KMS-11 (cell line): ENCODE data around the gene PCYT1A.

Source experiments
- H2AFZ ChIP-seq: fragments of 200-600 bp; sonication (generic); 2 replicates; pipeline ENCODE4 v1.6.1; 2016; ENCODE audit warnings: antibody characterized with exemption, mixed run types, low read depth
- H3K27ac ChIP-seq: fragments of 200-600 bp; sonication (generic); 2 replicates; pipeline ENCODE4 v1.6.1; 2016; ENCODE audit warnings: mild to moderate bottlenecking, mixed run types
- H3K27me3 ChIP-seq: fragments of 200-600 bp; sonication (generic); 2 replicates; pipeline ENCODE4 v1.6.1; 2017; ENCODE audit warnings: mild to moderate bottlenecking, low read depth, mixed run types, moderate library complexity; ENCODE audit not compliant: insufficient read depth
- H3K36me3 ChIP-seq: fragments of 200-600 bp; sonication (generic); 2 replicates; pipeline ENCODE4 v1.6.1; 2017; ENCODE audit warnings: mild to moderate bottlenecking, mixed run types; ENCODE audit not compliant: insufficient read depth
- H3K4me1 ChIP-seq: fragments of 200-600 bp; sonication (generic); 2 replicates; pipeline ENCODE4 v1.6.1; 2016; ENCODE audit warnings: mild to moderate bottlenecking, low read depth, mixed run types; ENCODE audit not compliant: poor library complexity, severe bottlenecking
- H3K4me2 ChIP-seq: fragments of 200-600 bp; sonication (generic); 2 replicates; pipeline ENCODE4 v1.7.0; 2016; ENCODE audit warnings: mild to moderate bottlenecking, mixed run types
- H3K4me3 ChIP-seq: fragments of 200-600 bp; sonication (generic); IDR thresholded peaks from 2 replicates; pipeline ENCODE4 v1.6.1; 2017; ENCODE audit warnings: low read depth, low read length, mixed read lengths; ENCODE audit not compliant: insufficient read depth
- H3K79me2 ChIP-seq: fragments of 200-600 bp; sonication (generic); 2 replicates; pipeline ENCODE4 v1.6.1; 2016; ENCODE audit warnings: low read depth, mixed run types; ENCODE audit not compliant: insufficient read depth
- H3K9ac ChIP-seq: fragments of 200-600 bp; sonication (generic); 2 replicates; pipeline ENCODE4 v1.6.1; 2016; ENCODE audit warnings: mild to moderate bottlenecking, mixed run types
- H4K20me1 ChIP-seq: fragments of 200-600 bp; sonication (generic); 2 replicates; pipeline ENCODE4 v1.6.1; 2016; ENCODE audit warnings: mild to moderate bottlenecking, mixed run types; ENCODE audit not compliant: insufficient read depth
- CTCF ChIP-seq: fragments of 200-600 bp; sonication (generic); conservative IDR thresholded peaks from 2 replicates; pipeline ENCODE4 v1.6.1; 2017; ENCODE audit warnings: low read depth, mild to moderate bottlenecking, antibody characterized with exemption, low read length, moderate library complexity, mixed read lengths

PCYT1A gene

GRCh38 chr3:196232882-196233251 lies 54.7 kb downstream of the PCYT1A start:
- Histone ChIP-seq H3K27me3 (no peaks in the 10 kb centered on the region), H3K27ac (no peak overlapping the region), H2AFZ (no peak overlapping the region), H3K4me3 (no peak overlapping the region), H3K36me3 (no peaks in the 10 kb centered on the region), H3K79me2 (no peaks in the 10 kb centered on the region), H3K4me1 (no peaks in the 10 kb centered on the region), H3K9ac (no peak overlapping the region), H4K20me1 (no peaks in the 10 kb centered on the region), H3K4me2 (no peak overlapping the region)
- no peak for TF ChIP-seq CTCF

DNA sequence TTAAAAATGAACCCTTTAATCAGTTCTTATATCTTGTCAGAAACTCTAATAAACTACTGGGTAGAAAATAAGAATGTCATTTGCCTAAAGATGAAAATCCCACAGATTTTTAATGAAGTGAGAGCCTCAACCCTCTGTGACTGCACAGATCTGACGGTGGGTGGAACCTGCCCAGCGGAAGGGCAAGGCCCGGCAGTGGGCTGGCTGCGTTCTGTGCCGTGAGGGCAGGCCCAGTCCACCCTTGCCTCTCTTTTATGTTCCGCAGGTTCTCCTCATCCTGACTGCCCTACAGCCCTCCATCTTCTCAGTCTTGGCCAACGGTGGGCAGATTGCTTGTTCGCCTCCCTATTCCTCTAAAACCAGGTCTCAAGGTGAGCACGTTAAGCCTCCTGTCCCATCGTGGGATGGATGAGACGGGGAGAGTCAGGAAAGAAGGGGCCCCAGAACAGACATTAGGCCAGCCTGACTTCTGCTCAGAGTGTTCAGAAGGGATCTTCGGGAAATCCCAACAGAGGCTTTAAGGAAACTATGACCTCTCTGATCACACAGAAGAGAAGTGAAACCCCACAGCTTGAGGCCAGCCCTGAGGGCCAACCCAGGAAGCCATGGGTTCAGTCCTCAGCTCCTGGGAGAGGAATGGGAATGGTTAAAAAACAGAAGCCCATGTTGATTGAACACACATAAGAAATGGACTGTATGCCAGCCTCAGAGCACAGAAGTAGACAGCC lies 55.2 kb downstream of the PCYT1A start:
- Histone ChIP-seq H3K36me3 (no peaks in the 10 kb centered on the region), H3K27me3 (no peaks in the 10 kb centered on the region), H2AFZ (no peak overlapping the region), H4K20me1 (no peaks in the 10 kb centered on the region), H3K27ac (no peak overlapping the region), H3K4me2 (no peak overlapping the region), H3K79me2 (no peaks in the 10 kb centered on the region), H3K4me1 (no peaks in the 10 kb centered on the region), H3K4me3 (no peak overlapping the region), H3K9ac (no peak overlapping the region)
- TF ChIP-seq CTCF, result no peak

DNA sequence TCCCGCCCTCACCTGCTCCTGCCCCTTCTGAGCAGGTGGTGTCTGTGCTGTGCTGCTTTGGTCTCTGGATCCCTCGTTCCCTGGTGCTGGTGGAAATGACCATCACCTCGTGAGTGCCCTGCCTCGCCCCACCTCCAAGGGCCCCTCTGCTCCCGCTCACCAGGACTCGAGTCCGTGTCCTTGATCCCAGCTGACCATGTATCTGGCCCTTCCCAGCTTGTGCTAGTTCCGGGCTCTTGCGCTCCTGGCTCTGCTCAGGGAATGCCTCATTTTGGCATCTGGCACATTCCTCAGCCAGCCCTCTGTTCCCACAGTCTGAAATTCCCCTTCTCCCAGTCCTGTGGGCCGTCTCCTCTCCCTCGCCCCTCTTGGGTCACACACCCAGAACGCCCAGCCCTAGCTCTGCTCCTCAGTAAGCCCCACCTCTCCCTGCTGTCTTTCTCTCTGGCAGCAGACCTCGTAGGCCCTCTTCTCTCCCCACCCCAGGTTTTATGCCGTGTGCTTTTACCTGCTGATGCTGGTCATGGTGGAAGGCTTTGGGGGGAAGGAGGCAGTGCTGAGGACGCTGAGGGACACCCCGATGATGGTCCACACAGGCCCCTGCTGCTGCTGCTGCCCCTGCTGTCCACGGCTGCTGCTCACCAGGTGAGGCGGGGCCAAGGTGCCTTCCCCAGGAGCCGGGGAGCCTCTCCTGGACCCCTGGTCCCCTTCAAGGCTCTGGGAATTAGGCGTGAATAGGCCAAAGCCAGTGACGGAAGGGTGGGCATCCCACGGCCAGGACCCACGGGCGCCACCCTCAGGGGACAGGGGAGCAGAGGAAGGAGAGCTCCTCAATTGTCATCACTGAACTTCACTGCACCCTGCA lies 59.7 kb downstream of the PCYT1A start:
- Histone ChIP-seq H3K79me2 (no peaks in the 10 kb centered on the region), H2AFZ (no peak overlapping the region), H4K20me1 (no peaks in the 10 kb centered on the region), H3K4me1 (no peaks in the 10 kb centered on the region), H3K27me3 (no peaks in the 10 kb centered on the region), H3K4me3 (no peak overlapping the region), H3K4me2 (no peak overlapping the region), H3K36me3 (no peaks in the 10 kb centered on the region), H3K9ac (no peak overlapping the region), H3K27ac (no peak overlapping the region)
- no peak for TF ChIP-seq CTCF

DNA sequence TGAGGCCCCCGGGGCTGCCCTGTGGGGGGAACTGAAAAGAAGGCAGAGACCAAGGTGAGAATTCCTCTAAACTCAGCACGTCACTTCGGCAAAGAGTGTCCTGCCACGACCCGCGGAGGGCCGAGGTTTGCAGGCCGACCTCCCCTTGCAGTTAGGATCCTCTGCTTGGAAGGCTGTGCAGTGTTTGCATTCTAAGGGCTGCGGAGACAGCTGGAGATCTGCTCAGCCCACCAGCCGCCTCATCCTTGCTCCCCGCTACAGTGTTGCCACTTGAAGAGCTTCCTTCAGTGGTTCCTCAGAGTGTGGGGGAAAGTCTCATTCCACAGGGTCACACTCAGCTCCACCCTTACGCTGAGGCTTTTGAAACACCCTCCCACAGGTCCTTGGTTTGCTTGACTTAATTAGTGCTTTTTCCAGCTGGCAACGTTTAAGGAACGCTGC lies 60.4 kb downstream of the PCYT1A start:
- no peaks in the 10 kb centered on the region for H3K79me2 ChIP-seq
- H3K4me3 ChIP-seq, result no peak overlapping the region
- TF ChIP-seq CTCF, result no peak
- H2AFZ ChIP-seq, result no peak overlapping the region
- H3K4me2 ChIP-seq, result no peak overlapping the region
- H3K27me3 ChIP-seq, result no peaks in the 10 kb centered on the region
- H3K27ac ChIP-seq, result no peak overlapping the region
- H3K9ac ChIP-seq, result no peak overlapping the region
- H3K4me1 ChIP-seq, result no peaks in the 10 kb centered on the region
- no peaks in the 10 kb centered on the region for H3K36me3 ChIP-seq
- H4K20me1 ChIP-seq, result no peaks in the 10 kb centered on the region
